Hepatocyte (in vitro differentiated cells): ENCODE measurements around the gene SND1.

Source experiments
- EZH2 ChIP-seq: fragments of 200-600 bp; sonication (generic); IDR thresholded peaks from 2 replicates; pipeline ENCODE4 v1.6.1; 2016; ENCODE audit warnings: antibody characterized with exemption, mild to moderate bottlenecking, borderline replicate concordance
- EZH2phosphoT487 ChIP-seq: fragments of 200-600 bp; sonication (generic); IDR thresholded peaks from one replicate; pipeline ENCODE4 v1.6.1; 2018; ENCODE audit warnings: antibody characterized with exemption, mild to moderate bottlenecking, low read depth, moderate library complexity; ENCODE audit not compliant: unreplicated experiment, severe bottlenecking
- TF ChIP-seq, protein P1 (sequence below): fragments of 200-600 bp; sonication (generic); IDR thresholded peaks from 2 replicates; pipeline ENCODE4 v1.5.1; 2016; ENCODE audit warnings: antibody characterized with exemption, mild to moderate bottlenecking; ENCODE audit not compliant: poor library complexity

DNA sequence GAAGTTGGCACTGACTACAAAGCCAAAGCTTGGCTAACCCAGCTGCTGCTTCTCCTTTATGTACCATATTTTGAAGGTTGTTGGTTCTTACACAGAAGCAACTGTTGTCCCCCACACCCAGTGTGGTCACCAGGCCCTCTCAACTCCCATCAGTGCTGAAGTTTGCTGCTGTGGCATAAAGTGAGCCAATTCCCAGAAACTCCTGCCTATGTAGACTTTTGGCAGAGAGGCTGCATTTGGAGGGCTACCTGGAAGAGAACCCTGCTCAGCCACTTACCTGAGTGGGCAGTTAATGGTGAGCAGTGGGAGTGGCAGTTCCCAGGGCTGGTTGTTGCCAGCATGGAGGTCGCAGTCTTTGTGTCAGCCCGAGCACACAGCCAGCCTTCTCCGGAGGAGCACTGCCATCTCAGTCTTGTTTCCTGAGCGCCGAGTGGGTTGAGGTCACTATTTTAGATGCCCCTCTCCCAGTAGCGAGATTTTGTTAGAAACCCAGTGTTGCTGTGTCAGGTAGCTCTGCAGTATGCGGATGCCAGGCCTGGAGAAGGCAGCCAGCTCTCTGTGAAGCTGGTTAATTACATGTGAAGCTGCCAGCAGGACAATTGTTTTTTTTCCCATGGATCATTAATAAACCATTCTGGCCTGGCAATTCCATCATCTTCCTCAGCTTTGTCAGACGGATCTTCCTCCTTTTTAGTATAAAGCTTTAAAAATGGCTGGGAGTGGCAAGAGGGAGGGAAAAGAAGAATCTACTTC is 354.7 kb downstream of the SND1 start:
- TF ChIP-seq EZH2 (no peak), EZH2phosphoT487 (no peak)
- TF ChIP-seq, protein P1, sequence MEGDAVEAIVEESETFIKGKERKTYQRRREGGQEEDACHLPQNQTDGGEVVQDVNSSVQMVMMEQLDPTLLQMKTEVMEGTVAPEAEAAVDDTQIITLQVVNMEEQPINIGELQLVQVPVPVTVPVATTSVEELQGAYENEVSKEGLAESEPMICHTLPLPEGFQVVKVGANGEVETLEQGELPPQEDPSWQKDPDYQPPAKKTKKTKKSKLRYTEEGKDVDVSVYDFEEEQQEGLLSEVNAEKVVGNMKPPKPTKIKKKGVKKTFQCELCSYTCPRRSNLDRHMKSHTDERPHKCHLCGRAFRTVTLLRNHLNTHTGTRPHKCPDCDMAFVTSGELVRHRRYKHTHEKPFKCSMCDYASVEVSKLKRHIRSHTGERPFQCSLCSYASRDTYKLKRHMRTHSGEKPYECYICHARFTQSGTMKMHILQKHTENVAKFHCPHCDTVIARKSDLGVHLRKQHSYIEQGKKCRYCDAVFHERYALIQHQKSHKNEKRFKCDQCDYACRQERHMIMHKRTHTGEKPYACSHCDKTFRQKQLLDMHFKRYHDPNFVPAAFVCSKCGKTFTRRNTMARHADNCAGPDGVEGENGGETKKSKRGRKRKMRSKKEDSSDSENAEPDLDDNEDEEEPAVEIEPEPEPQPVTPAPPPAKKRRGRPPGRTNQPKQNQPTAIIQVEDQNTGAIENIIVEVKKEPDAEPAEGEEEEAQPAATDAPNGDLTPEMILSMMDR = no peak
